NCI-H2196 (cell line): ENCODE results near the gene LDHB.
"Not testable (repeated sequence)": the region's sequence is repeated elsewhere in the genome, so short reads cannot be mapped to it uniquely, and the experiment has no call there.

ENCODE experiments used
- DNase-seq: peaks from one replicate; lab custom pipeline; 2025; ENCODE audit not compliant: unreplicated experiment; lab: John Stamatoyannopoulos, UW

LDHB gene

GRCh38 chr12:21614506-21614905 is 43.1 kb downstream of the LDHB start:
- DNase-seq = no peak

GRCh38 chr12:21613931-21614330 is 43.7 kb downstream of the LDHB start:
- no peak for DNase-seq

GRCh38 chr12:21608196-21608595 is 49.4 kb downstream of the LDHB start:
- DNase-seq = no peak

GRCh38 chr12:21607701-21608100 is 49.9 kb downstream of the LDHB start:
- DNase-seq = peak; percentile 44

DNA sequence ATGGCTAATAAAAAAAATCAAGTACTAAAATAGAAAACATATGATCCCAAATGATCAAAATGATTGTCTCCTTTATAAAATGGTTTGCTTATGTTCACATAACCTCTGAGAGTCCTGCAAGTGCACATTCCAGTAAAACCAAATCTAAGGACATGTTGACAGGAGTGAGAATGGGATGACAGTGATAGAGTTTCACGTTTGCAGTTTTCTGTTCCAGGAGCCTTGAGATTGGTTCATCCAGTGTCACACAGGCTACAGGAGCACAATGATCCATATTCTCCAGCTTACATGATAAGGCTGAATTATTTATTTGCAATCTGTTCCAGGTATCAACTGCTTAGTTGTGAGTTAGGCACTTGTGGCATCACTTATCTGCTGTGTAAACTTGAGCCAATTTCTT is 51.5 kb downstream of the LDHB start:
- no peak for DNase-seq

GRCh38 chr12:21604245-21605101 is 53.2 kb downstream of the LDHB start, which contains the start of gene GYS2:
Gene GYS2, minus strand, starts transcription at chr12:21604847. Its CDS starts 255 bp downstream, at chr12:21604592.
- no peak for DNase-seq

DNA sequence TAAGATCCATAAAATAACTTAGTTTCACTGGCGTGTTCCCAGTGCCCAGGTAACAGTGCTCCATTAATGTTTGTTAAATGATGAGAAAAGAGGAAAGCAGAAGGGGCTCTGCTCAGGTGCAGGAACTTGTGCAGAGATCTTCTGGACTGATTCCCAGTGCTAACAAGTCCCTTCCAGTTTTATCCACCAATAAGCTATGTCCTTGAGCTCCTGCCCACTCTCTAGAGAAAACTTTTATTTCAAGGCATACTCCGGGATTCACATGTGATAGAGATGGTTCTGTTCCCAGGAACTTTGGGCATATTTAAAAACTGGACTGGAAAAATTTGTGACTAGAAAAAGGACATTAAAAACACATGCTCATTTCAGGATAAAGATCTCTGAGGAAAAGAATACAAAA is 54.9 kb downstream of the LDHB start:
- no peak for DNase-seq

GRCh38 chr12:21600196-21600595 is 57.4 kb downstream of the LDHB start:
- no peak for DNase-seq

DNA sequence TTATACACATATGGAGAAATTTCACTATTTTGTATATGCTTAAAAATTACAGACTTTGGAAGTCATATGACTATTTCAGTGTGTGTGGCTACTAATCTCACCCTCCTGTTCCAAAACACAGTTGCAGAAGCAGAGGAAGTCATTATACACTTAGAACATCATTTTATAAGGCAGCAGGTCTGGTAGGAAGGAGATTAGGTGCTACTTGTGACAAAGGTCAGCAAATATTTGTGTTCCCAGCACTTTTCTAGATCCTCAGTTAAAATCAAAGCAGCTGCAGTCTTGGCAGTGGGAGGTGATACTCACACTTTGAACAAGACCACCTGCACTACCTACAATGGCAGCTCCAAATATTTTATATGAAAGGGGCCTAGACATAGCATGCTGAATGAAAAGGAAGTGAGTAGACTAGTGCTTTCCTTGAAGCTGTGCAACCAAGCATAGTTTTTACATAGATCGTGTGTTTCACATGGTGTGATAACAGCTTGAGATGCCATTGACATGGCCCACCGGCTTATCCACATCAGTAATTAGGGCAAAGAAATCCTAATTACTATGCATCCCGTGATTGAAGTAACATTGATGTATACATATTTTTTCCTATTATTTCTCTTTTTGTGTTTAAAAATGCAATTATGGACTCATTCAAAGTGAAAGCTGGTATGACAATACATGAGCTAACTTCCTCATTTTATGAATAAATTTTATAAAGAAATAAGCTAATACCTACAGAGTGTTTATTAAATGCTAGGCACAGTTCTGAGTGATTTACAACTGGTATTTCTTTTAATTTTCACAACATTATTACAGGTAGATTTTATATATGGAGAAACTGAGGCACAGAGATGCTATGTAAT is 58.3 kb downstream of the LDHB start:
- no peak for DNase-seq

DNA sequence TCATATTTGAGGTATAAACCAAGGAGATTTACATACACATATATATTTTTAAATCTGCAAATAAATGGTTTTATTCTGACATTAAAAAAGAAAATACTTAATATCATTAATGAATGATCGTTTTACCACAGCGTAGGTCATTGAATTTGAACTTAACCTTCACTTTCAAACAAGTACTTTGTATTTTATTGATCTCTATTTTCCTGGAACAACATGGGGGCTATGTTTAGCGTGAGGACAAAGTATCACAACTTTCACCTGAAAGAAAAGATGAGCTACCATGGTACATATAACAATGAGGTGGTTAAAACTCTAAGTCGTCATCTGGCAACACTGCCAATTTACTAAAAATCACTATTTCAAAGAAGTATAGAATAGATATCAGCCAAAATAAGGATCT is 59.0 kb downstream of the LDHB start:
- no peak for DNase-seq

GRCh38 chr12:21595356-21595755 is 62.3 kb downstream of the LDHB start:
- DNase-seq = not testable (repeated sequence)

GRCh38 chr12:21585485-21585884 is 72.2 kb downstream of the LDHB start:
- DNase-seq = no peak
